GM18858 (cell line): Measurements from ENCODE around the gene FSTL3.

Experiments used
- ATAC-seq: cut with Tn5 transposase; IDR thresholded peaks from one replicate; pipeline ENCODE4 v1.9.1; 2021; ENCODE audit not compliant: unreplicated experiment

Gene FSTL3

GRCh38 chr19:644789-645188, 31.4 kb upstream of the FSTL3 start:
- ATAC-seq: no peak

- no peak for ATAC-seq
Measured at GRCh38 chr19:645912-646778, 30.0 kb upstream of the FSTL3 start.

DNA sequence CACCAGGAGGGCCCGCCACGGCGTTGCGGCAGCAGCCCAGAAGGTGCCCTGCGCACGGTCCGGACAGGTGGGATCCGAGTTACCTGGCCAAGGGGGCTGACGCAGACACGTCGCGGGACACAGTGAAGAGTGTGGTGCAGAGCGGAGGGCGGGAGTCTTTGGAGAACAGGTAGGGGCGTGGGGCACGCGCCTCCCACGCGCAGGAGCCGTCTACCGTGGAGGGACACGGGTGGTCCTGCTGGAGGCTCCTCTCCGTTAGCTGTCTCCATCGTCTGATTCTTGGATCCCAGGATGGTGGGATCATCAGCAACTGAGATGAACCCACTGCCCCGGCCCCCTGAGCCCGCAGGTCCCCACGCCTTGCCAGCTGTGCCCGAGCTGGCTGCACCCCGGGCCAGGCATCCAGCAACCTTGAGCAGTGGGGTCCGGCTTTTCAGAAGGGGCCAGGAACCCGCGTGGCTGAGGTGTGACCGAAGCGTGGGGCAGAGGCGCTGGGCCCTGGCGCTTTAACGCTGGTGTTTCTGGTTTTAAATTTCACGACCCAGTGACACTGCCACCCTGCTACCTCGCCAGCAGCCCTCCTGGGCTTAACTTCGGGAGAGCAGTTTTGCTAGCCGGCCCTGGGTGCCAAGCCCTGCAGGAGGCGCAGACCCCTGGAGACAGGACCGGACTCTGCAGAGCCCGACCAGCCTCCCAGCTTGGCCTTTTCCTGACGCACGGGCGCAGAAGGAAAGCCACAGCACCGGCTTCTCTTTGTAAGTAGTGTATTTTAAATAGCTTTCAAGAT, 29.2 kb upstream of the FSTL3 start:
- no peak for ATAC-seq

GRCh38 chr19:647566-648284, 28.5 kb upstream of the FSTL3 start:
- no peak for ATAC-seq

DNA sequence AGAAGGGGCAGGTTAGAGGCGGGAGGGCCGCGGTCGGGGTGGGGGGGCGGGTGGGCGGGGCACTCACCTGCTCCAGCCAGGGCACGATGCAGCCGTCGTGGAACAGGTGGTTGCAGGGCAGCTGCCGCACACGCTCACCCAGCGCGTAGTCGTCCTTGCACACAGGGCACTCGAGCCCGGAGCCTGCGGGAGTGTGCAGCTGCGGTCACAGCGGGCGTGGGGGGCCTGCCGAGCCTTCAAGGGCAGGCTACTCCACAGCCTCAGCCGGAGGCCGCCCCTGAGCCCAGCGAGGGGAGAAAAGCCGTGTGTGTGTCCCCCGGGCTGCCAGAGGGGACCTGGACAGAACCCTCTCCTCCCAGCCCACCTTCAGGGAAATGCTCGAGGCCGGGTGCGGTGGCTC, 27.9 kb upstream of the FSTL3 start:
- ATAC-seq: no peak

GRCh38 chr19:648904-649801, 27.0 kb upstream of the FSTL3 start:
- ATAC-seq: no peak

DNA sequence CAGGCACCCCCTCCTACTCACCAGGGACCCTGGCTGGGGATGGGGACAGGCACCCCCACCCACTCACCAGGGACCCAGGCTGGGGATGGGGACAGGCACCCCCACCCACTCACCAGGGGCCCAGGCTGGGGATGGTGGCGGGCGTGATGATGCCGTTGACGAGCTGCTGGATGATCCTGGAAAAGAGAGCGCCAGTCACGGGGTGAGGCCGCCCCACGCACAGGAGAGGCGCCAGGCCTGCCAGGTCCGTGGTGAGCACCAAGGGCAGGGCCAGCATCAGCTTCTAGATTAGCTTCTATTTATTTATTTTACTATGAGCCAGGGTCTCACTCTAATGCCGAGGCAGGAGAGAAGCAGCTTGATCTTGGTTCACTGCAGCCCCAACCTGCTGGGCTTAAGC, 26.1 kb upstream of the FSTL3 start:
- no peak for ATAC-seq

DNA sequence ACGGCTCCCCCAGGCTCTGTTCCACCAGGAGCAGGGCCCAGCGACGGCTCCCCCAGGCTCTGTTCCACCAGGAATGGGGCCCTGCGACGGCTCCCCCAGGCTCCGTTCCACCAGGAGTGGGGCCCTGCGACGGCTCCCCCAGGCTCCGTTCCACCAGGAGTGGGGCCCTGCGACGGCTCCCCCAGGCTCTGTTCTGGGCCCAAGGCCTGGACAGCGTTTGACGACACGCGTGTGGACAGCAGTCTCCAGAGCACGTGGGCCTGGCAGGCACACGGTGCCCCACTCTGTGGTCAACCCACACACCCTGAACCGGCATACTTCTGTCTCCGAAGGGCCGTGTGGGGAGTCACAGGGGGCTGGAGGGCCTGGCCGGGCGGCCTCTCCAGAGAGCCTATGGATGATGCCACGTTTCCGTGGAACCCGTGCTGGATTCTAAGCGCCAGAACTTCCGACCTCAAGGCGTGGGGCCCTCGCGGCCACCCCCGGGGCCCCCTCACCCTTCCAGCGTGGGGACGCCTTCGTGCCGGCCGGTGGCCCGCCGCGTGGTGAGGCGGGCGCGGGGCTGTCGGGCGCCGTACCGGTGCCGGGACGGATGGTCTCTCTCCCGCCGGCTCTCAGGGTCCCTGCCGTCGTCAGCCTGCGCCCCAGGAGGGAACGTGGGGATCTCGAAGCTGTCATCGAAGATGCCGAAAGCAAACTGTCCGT, 24.9 kb upstream of the FSTL3 start:
- ATAC-seq: no peak

GRCh38 chr19:651991-652390, 24.2 kb upstream of the FSTL3 start:
- no peak for ATAC-seq

DNA sequence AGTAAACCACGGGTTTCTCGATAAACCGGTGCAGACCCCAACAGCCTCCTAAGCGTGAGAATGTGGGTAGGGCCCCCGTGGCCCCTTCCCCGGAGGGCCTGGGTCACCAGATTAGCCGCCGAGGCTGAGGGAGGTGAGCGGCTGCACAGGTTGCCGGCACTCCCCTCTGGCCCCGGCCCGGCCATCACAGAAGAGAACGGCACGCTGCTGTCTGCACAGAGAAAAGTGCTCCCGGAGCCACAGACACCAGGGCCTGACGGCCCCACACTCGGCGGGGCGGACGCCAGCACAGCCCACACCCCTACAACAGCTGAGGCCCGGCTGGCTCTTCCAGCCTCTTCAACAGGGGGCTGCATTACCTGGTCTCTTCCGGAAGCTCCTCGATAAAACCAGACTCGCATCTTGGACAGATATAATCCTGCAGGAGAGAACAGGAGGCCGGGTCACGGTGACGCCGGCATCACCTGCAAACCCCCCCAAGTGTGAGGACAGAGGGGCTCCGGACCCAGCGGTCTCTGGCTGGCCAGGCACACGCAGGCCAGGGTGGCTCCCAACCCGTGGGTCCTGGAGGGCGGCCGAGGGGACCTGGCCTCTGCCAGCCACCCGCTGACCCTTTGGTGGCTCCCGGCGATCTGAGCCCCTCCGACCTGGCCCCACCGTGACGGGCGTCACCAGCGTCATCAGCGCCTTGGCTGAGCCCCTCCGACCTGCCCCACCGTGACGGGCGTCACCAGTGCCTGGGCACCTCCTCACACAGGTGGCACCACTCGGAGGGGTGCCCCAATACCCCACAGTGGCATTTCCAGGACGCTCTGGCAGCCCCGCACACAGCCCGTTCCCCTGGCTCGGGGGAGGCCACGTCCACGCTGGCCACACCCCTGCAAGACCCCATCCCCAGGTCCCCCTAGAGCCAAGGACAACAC, 23.5 kb upstream of the FSTL3 start:
- no peak for ATAC-seq

DNA sequence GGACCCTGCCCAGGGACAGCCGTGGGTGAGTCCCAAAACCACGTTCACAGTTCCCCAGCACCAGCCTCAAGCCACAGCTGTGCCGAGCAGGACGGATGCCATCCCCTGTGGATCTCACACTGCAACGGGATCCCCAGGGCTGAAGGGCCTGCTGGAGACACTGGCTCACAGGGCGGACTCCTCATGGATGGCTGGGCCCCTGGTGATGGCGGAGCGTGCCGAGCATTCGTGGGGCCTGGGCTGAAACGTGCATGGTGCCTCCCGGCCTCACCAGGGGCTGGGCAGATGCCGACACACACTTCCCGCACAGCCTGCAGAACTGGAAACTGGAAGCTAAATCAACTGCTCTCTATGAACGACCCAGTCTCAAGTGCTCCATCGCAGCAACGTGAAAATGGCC, 22.8 kb upstream of the FSTL3 start:
- no peak for ATAC-seq

- no peak for ATAC-seq
Measured at GRCh38 chr19:655691-656090, 20.5 kb upstream of the FSTL3 start.

- no peak for ATAC-seq
Measured at GRCh38 chr19:656751-657559, 19.2 kb upstream of the FSTL3 start.

DNA sequence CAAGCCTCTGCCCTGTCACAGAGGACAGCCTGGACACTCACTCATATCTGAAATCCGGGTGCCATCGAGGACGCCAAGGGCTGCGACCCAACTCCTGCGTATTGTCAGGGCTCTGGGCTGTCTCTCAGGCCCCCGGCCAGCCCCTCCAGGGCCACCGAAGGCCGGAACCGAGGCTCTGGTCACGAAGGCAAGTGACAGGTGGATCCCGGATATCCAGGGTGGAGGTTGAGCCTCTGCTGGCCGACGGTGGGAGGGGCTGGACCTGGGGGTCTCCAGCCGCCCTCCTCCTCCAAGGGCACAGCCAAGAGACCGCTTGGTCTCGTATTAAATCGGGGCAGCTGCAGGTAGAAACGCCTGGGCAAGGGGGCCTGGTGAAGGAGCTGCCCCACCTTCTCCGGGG, 18.6 kb upstream of the FSTL3 start:
- no peak for ATAC-seq

DNA sequence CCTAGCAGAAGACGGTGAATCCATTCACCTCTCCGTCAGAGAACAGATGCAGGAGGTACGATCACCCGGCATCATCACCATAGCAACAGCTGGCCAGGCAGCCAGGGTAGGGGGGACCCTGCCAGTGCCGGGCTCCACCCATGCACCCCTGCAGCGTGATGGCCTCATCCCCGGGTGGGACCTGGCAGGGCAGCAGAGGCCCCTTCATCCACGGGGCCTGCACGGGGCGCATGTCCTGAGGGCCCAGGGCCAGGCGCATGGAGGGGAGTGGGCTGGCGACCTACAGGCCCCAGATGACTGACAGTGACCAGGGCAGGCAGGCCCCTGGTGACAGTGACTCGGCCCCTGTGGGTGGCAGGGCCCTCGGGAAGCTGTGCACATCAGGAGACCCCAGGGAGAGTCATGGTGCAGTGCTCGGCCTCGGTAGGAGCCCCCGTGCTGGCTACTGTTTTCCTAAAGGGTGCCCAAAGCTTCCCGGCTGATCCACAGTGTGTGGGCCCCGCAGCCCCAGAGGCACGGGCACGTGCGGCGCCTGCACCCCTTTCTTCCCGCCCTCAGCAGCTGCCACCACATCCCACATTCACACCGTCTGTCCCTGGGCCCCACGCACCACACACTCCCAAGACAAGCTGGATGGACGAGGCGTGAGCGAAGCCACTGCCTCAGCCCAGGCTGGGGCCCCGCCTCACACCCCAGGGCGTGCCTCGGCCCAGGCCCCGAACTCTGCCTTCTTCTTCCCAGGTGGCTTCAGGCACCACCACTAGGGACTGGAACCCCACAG, 17.9 kb upstream of the FSTL3 start:
- no peak for ATAC-seq

DNA sequence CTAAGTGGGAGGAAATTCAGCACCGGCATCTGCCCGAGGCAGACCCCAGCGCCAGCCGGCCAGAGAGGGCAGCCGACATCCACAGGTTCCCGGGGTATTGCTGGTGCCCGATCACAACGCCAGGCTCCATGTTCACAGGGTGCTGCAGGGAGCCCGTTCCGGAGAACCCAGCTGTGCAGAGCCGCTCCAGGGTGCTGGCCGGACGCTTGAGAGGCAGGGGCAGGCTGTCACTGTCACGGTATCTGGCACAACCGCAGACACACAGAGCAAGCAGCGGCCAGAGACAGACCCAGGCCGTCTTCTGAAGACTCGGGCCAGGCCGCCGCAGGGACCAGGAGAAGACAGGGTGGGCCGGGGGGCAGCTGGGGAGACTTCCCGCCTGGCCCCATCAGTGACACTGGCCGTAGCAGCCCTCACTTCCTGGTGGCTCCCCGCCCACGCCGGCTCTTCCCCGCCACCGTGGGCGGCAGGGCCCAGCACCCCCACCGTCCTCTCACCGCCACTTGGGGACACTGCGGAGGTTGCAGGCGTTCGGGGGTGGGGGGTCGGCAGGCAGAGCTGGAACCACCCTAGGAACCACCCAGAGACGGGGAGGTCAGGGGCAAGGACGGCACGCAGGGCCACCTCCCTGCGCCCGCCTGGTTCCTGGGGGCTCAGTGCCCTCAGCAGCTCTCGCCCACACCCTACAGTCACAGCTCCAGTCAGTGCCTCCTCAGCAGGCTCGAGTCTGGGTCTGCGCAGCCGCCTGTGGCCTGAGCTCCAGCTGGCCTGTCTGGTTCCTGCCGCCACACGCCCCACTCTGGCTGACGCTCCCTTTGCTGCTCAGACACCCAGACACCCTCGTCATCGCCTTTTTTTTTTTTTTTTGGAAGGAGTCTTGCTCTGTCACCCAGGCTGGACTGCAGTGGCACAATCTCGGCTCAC, 17.0 kb upstream of the FSTL3 start:
- no peak for ATAC-seq
